Bronchial epithelial cell (primary cell): ENCODE results near the gene ARF6. TPM values are rescaled to one million over a fixed set of nuclear protein-coding genes. Genes with fewer than 3 reads are reported as not detected.

Source experiments
- DNase-seq: peaks from one replicate; pipeline ENCODE4 v3.0.0-alpha.2; 2010; ENCODE audit warnings: low read depth
- FAIRE-seq: peaks from 2 replicates; lab custom pipeline; 2011; peaks lifted over from hg19 to GRCh38; lab: Jason Lieb, UNC
- H3K27me3 ChIP-seq: 2 replicates; pipeline ENCODE4 v1.5.1; 2011; ENCODE audit warnings: low read length; ENCODE audit not compliant: control insufficient read depth, insufficient read depth
- H3K36me3 ChIP-seq: 2 replicates; pipeline ENCODE4 v1.5.1; 2011; ENCODE audit warnings: low read length; ENCODE audit not compliant: control insufficient read depth, insufficient read depth
- H3K4me3 ChIP-seq: 2 replicates; pipeline ENCODE4 v1.5.1; 2011; ENCODE audit warnings: mild to moderate bottlenecking, low read depth, low read length, control low read depth
- total RNA-seq: library from RNA; depleted of rRNA; stranded (reverse); fragments of >200 nt; gene quantifications from 2 replicates; pipeline ENCODE4 v1.2.1, GENCODE V29; 2014
- TF ChIP-seq, protein P1 (sequence below): IDR thresholded peaks from 2 replicates; pipeline ENCODE4 v1.5.1; 2011; ENCODE audit warnings: mild to moderate bottlenecking, moderate library complexity, low read length, control low read depth, inconsistent platforms; ENCODE audit not compliant: insufficient read depth, severe bottlenecking

Gene ARF6
- total RNA-seq, 1 donor from 2014 or later = 83.2 TPM

DNA sequence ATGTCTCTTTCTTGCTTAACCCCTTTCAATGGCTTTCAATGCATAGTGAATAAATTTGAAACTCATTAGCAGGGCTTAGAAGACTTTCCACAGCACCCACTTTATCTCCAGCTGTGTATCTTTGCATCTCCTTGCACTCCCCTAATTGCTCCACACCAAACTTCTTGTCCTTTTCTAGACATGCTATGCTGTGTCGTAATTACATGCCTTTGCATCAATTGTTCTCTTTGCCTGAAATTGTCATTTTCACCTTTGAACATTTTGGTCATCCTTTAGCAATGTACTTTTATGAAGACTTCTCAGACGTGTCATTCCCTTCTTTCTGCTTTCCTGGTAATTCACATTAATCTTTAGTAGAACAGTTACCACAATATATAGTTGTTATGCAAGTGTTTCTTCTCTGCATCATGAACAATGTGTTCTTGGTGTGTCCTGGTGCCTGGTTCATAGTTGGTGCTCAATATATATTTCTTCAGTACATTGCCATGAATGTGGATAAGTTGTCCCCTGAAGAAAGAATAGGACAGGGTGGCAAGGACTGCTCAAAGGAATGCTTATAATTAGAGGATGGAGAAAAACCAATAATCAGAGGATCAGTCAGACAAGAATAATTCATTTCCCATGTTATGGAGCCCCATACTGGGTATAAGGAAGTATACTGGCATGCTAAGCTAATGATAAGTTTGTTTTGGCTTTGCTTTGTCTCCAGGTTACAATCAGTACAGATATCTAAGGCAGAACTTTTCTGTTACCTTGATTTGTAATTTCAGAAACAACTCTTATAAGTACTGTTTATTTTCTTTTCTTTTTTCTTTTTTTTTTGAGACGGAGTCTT is 27.2 kb downstream of the ARF6 start:
- H3K27me3 ChIP-seq = no peaks in the 10 kb centered on the region
- no peaks in the 10 kb centered on the region for H3K36me3 ChIP-seq
- no peak overlapping the region for H3K4me3 ChIP-seq
- DNase-seq (no peak), FAIRE-seq (no peak)
- TF ChIP-seq, protein P1, sequence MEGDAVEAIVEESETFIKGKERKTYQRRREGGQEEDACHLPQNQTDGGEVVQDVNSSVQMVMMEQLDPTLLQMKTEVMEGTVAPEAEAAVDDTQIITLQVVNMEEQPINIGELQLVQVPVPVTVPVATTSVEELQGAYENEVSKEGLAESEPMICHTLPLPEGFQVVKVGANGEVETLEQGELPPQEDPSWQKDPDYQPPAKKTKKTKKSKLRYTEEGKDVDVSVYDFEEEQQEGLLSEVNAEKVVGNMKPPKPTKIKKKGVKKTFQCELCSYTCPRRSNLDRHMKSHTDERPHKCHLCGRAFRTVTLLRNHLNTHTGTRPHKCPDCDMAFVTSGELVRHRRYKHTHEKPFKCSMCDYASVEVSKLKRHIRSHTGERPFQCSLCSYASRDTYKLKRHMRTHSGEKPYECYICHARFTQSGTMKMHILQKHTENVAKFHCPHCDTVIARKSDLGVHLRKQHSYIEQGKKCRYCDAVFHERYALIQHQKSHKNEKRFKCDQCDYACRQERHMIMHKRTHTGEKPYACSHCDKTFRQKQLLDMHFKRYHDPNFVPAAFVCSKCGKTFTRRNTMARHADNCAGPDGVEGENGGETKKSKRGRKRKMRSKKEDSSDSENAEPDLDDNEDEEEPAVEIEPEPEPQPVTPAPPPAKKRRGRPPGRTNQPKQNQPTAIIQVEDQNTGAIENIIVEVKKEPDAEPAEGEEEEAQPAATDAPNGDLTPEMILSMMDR = no peak

DNA sequence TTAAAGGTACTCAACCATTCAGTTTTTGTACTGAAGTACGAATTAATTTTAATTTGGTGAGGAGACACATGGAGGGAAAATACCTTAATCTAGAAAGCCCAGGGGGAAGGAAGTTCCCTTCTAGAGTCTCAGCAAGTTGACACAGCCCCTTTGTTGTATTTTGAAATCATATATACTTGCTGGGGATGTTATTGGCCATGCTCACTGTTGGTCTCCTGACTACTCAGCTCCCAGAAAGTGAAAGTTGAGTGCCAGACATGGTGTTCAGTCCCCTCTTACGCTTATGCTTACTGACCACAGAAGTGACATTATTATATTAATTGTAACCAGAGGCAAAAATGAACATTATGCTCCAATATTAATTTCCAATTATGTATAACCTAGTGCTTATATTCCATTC is 28.1 kb downstream of the ARF6 start:
- H3K27me3 ChIP-seq = no peaks in the 10 kb centered on the region
- TF ChIP-seq, protein P1 = no peak
- DNase-seq (no peak), FAIRE-seq (no peak)
- H3K4me3 ChIP-seq = no peak overlapping the region
- H3K36me3 ChIP-seq = no peaks in the 10 kb centered on the region

DNA sequence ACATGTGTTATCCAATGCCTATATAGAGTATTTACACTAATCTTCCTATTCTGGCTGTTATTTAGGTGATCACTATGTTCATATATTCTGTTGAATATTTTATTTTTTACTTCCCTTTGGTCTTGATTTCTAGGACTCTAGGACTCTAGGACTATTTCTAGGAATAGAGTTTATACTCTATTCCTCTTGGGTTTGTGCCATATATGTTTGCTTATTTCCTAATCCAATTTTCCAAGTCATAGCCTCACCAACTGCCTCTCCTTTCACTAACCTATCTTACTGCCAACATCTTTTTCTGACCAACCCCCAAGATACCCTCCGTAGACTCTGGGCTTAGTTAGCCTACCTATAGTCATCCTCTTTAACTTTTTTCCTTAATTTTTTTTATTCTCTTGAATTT is 28.5 kb downstream of the ARF6 start:
- Histone ChIP-seq H3K36me3 (no peaks in the 10 kb centered on the region), H3K4me3 (no peak overlapping the region), H3K27me3 (no peaks in the 10 kb centered on the region)
- FAIRE-seq (no peak), DNase-seq (no peak)
- TF ChIP-seq, protein P1 = no peak

DNA sequence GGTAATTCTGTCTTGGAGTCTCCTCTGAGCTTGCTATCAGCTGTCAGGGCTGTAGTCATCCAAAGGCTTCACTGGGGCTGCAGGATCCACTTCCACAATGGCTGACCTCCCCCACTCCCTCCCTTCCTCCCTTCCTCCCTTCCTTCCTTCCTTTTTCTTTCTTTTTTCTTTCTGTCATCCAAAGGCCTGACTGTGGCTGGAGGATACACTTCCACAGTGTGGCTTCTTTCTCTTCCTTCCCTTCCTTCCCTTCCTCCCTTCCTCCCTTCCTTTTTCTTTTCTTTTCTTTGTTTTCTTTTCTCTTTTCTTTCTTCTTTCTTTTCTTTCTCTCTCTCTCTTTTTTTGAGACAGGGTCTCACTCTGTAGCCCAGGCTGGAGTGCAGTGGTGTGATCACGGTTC is 30.6 kb downstream of the ARF6 start:
- FAIRE-seq (no peak), DNase-seq (no peak)
- TF ChIP-seq, protein P1 = no peak

DNA sequence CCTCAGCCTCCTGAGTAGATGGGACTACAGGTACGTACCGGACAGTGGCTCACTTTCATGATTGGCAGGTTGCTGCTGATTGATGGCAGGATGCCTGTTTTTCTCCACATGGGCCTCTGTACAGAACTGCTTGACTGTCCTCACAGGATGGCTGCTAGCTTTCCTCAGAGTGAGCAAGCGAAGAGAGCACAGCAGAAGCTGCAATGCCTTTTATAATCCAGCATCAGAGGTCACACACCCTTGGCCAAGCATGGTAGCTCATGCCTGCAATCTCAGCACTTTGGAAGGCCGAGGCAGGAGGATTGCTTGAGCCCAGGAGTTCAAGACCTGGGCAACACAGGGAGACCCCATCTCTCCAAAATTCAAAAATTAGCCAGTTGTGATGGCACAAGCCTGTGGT is 31.0 kb downstream of the ARF6 start:
- TF ChIP-seq, protein P1 = no peak
- Histone ChIP-seq H3K27me3 (no peaks in the 10 kb centered on the region), H3K36me3 (no peaks in the 10 kb centered on the region), H3K4me3 (no peak overlapping the region)
- no peak for FAIRE-seq
- DNase-seq = no peak

More for the DNA sequence above, 30.6 kb downstream of the ARF6 start:
- Histone ChIP-seq H3K27me3 (no peaks in the 10 kb centered on the region), H3K4me3 (no peak overlapping the region), H3K36me3 (no peaks in the 10 kb centered on the region)
